ENCODE results near the gene DEF6. TPM values are rescaled to one million over a fixed set of nuclear protein-coding genes. Genes with fewer than 3 reads are reported as not detected.

DEF6 gene
- total and polyA plus RNA-seq, 2 of the 13 experiments (the other 11 are each of a cell fraction or from before 2014, with no cell fraction given) = 5.2 to 10.0 TPM

- TF ChIP-seq KLF15 (CRISPR knock-in tag; IDR thresholded peaks at IDR 0.05; ENCODE audit: borderline replicate concordance) = no peak
- peak; percentile 57; the same call in 1 of the 2 replicates for TF ChIP-seq MIER3 (CRISPR knock-in tag; IDR thresholded peaks at IDR 0.05; ENCODE audit: borderline replicate concordance)
- TF ChIP-seq FOSL2 (CRISPR knock-in tag; IDR thresholded peaks at IDR 0.05) = peak; percentile 96
- no peak for TF ChIP-seq ZFP82 (CRISPR knock-in tag; IDR thresholded peaks at IDR 0.05; ENCODE audit: borderline replicate concordance)
- peak; percentile 70; the same call in 1 of the 2 replicates for TF ChIP-seq CEBPB (IDR thresholded peaks at IDR 0.05; ENCODE audit: borderline replicate concordance, low read depth, low read length)
- no peak for TF ChIP-seq NFE2L2 (IDR thresholded peaks at IDR 0.05; ENCODE audit: low read length)
- no peak for TF ChIP-seq ZNF646 (CRISPR knock-in tag; IDR thresholded peaks at IDR 0.05)
- no peak for TF ChIP-seq ZNF367 (CRISPR knock-in tag; IDR thresholded peaks at IDR 0.05; ENCODE audit: borderline replicate concordance)
- TF ChIP-seq TRAFD1 (CRISPR knock-in tag; IDR thresholded peaks at IDR 0.05; ENCODE audit: borderline replicate concordance) = no peak
- TF ChIP-seq NCOA2 (CRISPR knock-in tag; IDR thresholded peaks at IDR 0.05) = peak; percentile 54; the same call in 1 of the 2 replicates
- peak; percentile 22; the same call in 1 of the 2 replicates for TF ChIP-seq ZNF12 (CRISPR knock-in tag; IDR thresholded peaks at IDR 0.05)
- TF ChIP-seq HNF1B (CRISPR knock-in tag; IDR thresholded peaks at IDR 0.05) = peak; percentile 24; the same call in 1 of the 2 replicates
- 0 out of 2 replicates have a peak, but pooled peaks have one; percentile 17 for TF ChIP-seq HOMEZ (CRISPR knock-in tag; IDR thresholded peaks at IDR 0.05; ENCODE audit: low read depth)
- peak; percentile 51; the same call in 1 of the 2 replicates for TF ChIP-seq ZFP36L1 (CRISPR knock-in tag; IDR thresholded peaks at IDR 0.05)
These were observed 72.6 kb downstream of the DEF6 start (continued) for GRCh38 chr6:35370124-35370741.

Data from HepG2 (cell line).